22Rv1 (cell line): ENCODE data around the gene NOP10.

ENCODE experiments used
- CTCF ChIP-seq: fragments of 450-650 bp; IDR thresholded peaks from 2 replicates; pipeline ENCODE4 v1.5.1; 2017; ENCODE audit warnings: mild to moderate bottlenecking
- ZFX ChIP-seq: fragments of 450-650 bp; IDR thresholded peaks from 2 replicates; pipeline ENCODE4 v1.6.1; 2017; ENCODE audit warnings: antibody characterized with exemption, borderline replicate concordance

GRCh38 chr15:34354286-34354685 lies 11.3 kb upstream of the NOP10 start:
- TF ChIP-seq CTCF (no peak), ZFX (no peak)
